8988T (cell line): ENCODE measurements around the gene FCRL4.
"Not testable (repeated sequence)": the region's sequence is repeated elsewhere in the genome, so short reads cannot be mapped to it uniquely, and the experiment has no call there.

Experiments used
- DNase-seq: peaks from one replicate; pipeline ENCODE4 v3.0.0; 2011

Gene FCRL4

DNA sequence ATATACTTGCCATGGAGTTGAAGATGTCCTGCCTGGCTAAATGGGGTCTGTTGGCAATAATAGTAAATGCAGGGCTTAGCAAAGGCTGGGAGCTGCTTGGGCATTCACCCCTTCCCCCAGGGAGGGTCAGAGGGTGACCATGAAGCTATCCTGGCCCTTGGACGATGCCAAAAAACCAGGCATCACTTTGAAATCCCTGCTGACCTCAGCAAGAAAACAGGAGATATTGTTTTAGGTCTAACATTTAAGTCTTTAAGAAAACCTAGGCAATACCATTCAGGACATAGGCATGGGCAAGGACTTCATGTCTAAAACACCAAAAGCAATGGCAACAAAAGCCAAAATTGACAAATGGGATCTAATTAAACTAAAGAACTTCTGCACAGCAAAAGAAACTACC lies 49.8 kb downstream of the FCRL4 start:
- not testable (repeated sequence) for DNase-seq

- DNase-seq = no peak
Observed at GRCh38 chr1:157542676-157543075, 55.2 kb downstream of the FCRL4 start.

DNA sequence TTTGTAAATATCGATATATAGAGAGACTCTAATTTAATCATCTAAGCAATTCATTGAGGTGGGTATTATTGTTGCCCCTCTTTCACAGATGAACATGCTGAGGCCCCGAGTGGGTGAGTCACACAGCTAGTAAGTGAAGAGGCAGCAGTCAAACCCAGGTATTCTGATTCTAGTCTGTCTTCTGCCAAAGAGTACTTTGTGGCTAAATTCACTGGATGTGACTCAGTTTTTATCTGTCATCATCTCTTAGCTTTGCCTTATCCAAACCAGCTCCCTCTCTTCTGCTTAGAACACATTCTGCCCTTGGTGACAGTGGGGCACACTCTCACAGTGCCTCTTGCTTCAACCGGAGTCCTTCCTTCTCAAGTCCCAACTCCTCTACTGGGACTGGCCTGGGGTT lies 57.0 kb downstream of the FCRL4 start:
- DNase-seq = no peak

DNA sequence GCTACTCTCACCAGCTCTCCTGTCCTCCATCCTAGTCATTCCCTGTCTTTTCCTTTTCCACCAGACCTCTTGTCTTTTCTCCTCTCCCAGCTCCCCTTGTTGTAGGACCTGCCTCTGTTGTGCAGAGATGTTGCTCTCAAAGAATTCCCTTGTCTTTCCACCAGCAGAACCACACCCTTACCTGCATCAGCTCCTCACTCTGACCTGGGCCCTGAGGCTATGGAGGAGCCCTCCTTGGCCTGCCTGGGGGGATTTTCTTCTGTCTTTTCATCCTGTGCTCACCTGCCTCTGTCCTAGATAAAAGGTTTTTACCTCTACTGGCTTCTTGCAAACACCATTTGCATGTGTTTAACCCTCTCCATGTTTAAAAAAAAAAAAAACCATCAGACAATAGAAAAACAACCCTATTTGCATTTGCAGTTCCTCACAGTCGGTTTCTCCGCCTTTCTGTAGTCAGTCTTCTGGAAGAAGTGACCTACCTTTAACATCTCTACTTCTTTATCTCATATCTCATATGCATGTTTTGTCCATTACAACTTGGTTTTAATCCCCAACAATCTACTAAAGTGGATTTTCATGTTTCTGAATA lies 57.6 kb downstream of the FCRL4 start:
- no peak for DNase-seq

DNA sequence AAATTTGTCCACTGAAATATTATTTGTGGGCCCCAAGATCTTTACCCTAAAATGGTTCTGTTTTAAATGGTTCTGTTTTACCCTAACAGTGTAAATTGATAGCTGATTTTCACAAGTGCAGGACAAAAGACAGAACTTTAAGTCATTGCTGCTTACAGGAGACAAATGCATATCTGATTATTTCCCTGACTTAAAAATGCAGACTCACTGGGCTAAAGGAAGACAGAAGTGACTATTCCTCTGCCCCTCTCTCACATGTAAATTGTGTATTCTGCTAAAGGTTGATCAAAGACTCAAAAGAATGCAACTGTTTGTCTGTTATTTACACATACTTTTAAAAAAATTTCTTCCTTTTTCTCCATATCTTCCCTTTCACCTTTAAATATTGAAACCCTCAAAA lies 58.3 kb downstream of the FCRL4 start:
- no peak for DNase-seq

- no peak for DNase-seq
Observed at GRCh38 chr1:157532569-157532968, 65.3 kb downstream of the FCRL4 start.

GRCh38 chr1:157523774-157524493 lies 74.0 kb downstream of the FCRL4 start:
- DNase-seq = no peak
